ENCODE results near the gene KCNG3.
"Not testable (repeated sequence)": the region's sequence is repeated elsewhere in the genome, so short reads cannot be mapped to it uniquely, and the experiment has no call there.

Gene KCNG3

DNA sequence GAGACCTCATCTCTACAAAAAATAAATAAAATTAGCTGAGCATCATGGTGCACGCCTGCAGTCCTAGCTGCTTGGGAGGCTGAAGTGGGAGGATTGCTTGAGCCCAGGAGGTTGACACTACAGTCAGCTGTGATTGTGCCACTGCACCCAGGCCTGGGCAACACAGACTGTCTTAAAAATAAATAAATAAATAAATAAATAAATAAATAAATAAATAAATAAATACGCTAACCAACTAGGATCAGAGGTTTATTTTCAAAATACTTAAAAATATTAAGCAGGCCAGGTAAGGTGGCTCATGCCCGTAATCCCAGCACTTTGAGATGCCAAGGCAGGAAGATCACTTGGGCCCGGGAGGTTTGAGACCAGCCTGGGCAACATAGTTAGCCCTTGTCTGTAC lies 63.6 kb downstream of the KCNG3 start:
- DNase-seq (ENCODE audit: low read depth in 2 of 3, low spot score in 1 of 3), result no peak

GRCh38 chr2:42429352-42429751 lies 64.4 kb downstream of the KCNG3 start:
- DNase-seq (ENCODE audit: low read depth in 2 of 3, low spot score in 1 of 3), result no peak

- DNase-seq (ENCODE audit: low read depth in 2 of 3, low spot score in 1 of 3), result no peak
Observed at GRCh38 chr2:42425697-42426096, 68.1 kb downstream of the KCNG3 start.

DNA sequence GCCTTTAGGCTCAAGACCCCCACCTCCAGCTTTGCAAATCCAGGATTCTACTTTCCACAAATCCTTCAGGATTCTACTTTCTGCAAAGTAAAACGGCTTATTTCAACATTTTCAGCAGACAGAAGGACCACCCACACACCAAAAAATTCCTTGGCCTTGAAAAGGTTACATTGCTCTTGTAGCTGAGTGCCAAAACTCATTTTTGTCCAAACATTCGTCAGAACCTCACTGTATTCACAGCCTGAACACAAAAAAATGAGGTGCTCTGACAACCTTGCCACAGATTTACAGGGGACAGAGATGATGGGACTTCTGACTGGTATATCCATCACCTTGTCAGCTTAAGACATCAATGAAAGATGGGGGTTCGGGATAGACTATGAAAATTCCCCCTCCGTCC lies 69.7 kb downstream of the KCNG3 start:
- DNase-seq (ENCODE audit: low read depth in 2 of 3, low spot score in 1 of 3), result no peak

DNA sequence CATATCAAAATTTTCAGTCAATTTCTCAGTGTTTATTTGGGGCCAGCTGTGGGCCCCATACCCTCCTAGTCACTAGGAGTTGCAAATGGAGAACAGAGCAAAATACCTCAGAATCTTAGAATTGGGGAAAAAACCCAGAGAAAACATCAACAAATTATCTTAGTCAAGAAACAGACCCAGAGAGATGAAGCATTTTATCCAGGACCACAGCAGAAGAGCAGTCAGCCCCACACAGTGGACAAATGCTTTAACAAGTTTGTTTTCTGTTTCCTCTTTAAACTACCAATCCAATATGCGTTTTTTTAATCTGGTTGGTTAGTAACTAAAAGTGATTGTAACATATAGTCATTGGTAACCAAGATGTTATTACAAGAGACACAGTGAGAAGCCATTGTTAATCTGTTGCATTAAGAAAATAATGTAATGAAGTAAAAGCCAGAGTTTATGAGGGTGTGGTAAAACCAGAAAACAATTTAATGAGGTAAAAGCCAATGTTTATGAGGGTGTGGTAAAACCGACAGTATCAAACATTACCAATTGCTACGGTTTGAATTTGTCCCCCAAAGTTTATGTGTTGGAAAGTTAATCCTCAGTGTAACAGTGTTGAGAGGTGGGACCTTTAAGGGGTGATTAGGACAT lies 72.1 kb downstream of the KCNG3 start:
- no peak for DNase-seq (ENCODE audit: low read depth in 2 of 3, low spot score in 1 of 3)

- DNase-seq (ENCODE audit: low read depth in 2 of 3, low spot score in 1 of 3), result no peak
Observed at GRCh38 chr2:42421157-42421485, 72.7 kb downstream of the KCNG3 start.

DNA sequence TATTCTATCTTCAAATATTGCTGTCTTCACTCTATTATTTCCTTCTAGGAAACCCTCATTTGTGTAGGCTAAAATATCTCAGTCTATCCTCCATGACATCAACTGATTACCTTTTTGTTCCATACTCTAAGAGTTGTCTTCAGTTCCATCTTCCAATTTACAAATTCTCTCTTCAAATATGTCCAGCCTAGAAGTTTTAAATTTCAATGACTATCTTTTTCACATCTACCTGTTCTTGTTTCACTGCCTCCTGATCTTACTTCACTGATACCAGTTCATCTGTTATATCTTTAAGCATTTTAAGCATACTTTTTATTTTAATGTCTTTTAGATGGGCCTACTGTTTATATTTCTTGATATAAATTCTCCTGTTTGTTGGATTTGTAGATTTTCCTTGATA lies 79.1 kb downstream of the KCNG3 start:
- no peak for DNase-seq (ENCODE audit: low read depth in 2 of 3, low spot score in 1 of 3)

DNA sequence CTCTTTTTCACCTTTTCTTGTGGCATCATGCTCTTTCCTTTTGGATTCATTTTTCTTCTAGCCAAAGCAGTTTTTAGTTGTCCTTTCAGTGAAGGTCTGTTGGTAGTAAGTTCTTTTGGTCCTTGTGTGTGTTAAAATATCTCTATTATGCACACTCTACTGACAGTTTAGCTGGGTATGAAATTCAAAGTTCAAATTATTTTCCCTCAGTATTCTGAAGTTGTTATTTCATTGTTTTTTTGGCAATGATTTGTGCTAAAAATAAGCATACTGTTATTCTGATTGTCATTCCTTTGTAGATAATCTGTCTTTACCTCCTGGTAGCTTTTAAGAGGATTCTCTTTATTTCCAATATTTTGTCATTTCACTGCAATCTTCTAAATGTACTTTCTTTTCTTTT lies 79.6 kb downstream of the KCNG3 start:
- no peak for DNase-seq (ENCODE audit: low read depth in 2 of 3, low spot score in 1 of 3)

- no peak for DNase-seq (ENCODE audit: low read depth in 2 of 3, low spot score in 1 of 3)
Observed at GRCh38 chr2:42410742-42411514, 82.9 kb downstream of the KCNG3 start.

DNA sequence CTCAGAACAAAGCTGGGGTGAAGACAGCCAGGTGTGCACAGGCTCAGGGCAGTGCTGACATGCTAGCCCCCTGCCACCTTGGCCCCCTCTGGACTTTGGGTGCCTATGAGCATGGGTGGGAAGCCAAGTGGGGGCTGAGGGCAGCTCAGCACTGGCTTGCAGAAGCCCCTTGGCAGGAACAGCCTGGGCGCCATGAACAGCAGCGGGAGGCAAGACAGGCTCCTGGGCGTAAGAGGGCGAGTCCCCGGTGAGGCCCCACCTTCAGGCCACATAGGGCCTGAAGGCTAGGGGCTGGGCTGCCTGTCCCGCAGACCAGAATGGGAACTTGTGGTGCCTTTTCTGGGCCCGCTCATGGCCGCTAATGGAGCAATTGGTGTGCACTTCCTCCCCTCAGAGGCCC lies 85.8 kb downstream of the KCNG3 start:
- DNase-seq (ENCODE audit: low read depth in 2 of 3, low spot score in 1 of 3), result no peak

- DNase-seq (ENCODE audit: low read depth in 2 of 3, low spot score in 1 of 3), result no peak
Observed at GRCh38 chr2:42407476-42407875, 86.3 kb downstream of the KCNG3 start.

DNA sequence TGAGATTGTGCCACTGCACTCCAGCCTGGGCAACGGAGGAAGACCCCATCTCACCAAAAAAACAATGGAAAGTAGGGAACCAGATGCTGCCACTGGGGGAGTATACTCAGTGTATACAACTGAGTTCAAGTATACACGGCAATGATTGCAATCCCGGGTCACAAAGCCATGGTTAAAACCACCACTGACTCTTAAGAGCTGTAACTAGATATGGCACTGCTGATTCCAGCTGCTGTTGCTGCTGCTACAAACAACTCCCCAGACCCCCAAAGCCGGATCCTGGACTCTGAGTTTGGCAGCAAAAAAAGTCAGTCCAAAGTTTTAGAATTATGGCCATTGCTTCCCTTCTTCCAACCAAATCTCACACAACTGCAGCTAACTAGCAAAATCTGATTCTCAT lies 89.1 kb downstream of the KCNG3 start:
- no peak for DNase-seq (ENCODE audit: low read depth in 2 of 3, low spot score in 1 of 3)

- no peak for DNase-seq (ENCODE audit: low read depth in 2 of 3, low spot score in 1 of 3)
Observed at GRCh38 chr2:42401773-42402172, 92.0 kb downstream of the KCNG3 start.

GRCh38 chr2:42398052-42398451 lies 95.7 kb downstream of the KCNG3 start:
- DNase-seq (ENCODE audit: low read depth in 2 of 3, low spot score in 1 of 3), result not testable (repeated sequence)

- DNase-seq (ENCODE audit: low read depth in 2 of 3, low spot score in 1 of 3), result not testable (repeated sequence)
Observed at GRCh38 chr2:42393320-42393719, 100.5 kb downstream of the KCNG3 start.

DNA sequence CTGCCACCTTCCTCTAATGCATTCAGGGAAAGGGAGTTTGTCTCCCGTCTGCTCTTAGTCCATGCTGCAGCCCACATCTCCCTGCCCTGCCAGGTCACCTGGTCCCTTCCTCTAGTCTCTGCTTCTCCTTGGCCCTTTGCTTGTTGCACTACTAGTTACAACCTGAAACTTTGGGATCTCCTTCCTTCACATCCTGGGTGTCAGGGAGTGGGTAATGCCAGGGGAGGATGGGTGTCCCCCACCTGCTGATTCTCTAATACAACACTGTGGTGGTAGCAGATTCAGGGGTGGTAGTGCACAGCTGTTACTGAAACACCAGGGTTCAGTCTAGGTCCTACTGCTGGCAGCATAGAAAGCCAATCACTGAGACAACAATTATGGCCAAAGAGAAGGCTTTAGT lies 101.6 kb downstream of the KCNG3 start:
- DNase-seq (ENCODE audit: low read depth in 2 of 3, low spot score in 1 of 3), result no peak

All from stimulated activated CD4-positive, alpha-beta T cell treated with anti-CD3 and anti-CD28 coated beads, Interleukin-12 subunit alpha, Interleukin-12 subunit beta, amount 100 ng/mL, for 48 hours (primary cell).